DOHH2 (cell line): ENCODE results near the gene SOD3.

Source experiments
- CTCF ChIP-seq: fragments of 200-600 bp; sonication (generic); IDR thresholded peaks from one replicate; pipeline ENCODE4 v1.5.1; 2014; ENCODE audit warnings: antibody characterized with exemption, mild to moderate bottlenecking, low read depth, low read length; ENCODE audit not compliant: poor library complexity, severe bottlenecking
- EZH2phosphoT487 ChIP-seq: fragments of 200-600 bp; sonication (generic); IDR thresholded peaks from 2 replicates; pipeline ENCODE4 v1.6.1; 2017; ENCODE audit warnings: borderline replicate concordance, mild to moderate bottlenecking, antibody characterized with exemption, low read length, moderate library complexity, mixed read lengths

GRCh38 chr4:24763631-24764297, 31.6 kb upstream of the SOD3 start:
- TF ChIP-seq CTCF (no peak), EZH2phosphoT487 (no peak)
